GM12878 (cell line): Measurements from ENCODE around the gene FTO. TPM values are rescaled to one million over a fixed set of nuclear protein-coding genes. Genes with fewer than 3 reads are reported as not detected.

Experiments
- ATAC-seq: fragments of 200-7000 bp; cut with Tn5 transposase; 3 replicates; pipeline ENCODE4 v1.9.1; 2020; ENCODE audit warnings: mild to moderate bottlenecking, moderate library complexity
- BruUV-seq: library from RNA; stranded (reverse); fragments of 400-500 nt; replicated peaks from 2 replicates; lab custom pipeline; 2021; lab: Mats Ljungman, UMichigan
- CTCF ChIA-PET: fragments of 300-600 bp; sonication (Branson Sonifier 250); formaldehyde crosslinking; extraction: SDS; loops from one replicate; lab custom pipeline; 2021; ENCODE audit warnings: inconsistent platforms; lab: Yijun Ruan, JAX
- POLR2A ChIA-PET: fragments of 350-600 bp; formaldehyde crosslinking; extraction: SDS; loops from one replicate; lab custom pipeline; 2021; ENCODE audit warnings: inconsistent platforms; lab: Charles Lee
- RAD21 ChIA-PET: fragments of 300-600 bp; sonication (Branson Sonifier 250); formaldehyde crosslinking; loops from one replicate; lab custom pipeline; 2023; ENCODE audit warnings: antibody characterized with exemption; ENCODE audit not compliant: unreplicated experiment; lab: Charles Lee
- SMC1A ChIA-PET: fragments of 300-600 bp; sonication (Branson Sonifier 250); formaldehyde crosslinking; loops from one replicate; lab custom pipeline; 2023; ENCODE audit not compliant: unreplicated experiment, uncharacterized antibody; lab: Charles Lee
- DNase-seq: peaks from one replicate; pipeline ENCODE4 v3.0.0-alpha.2; 2011; ENCODE audit warnings: low read depth, low spot score
- FAIRE-seq: peaks from 3 replicates; lab custom pipeline; 2011; peaks lifted over from hg19 to GRCh38; lab: Jason Lieb, UNC
- H2AFZ ChIP-seq: 2 replicates; pipeline ENCODE4 v1.6.0; 2011; ENCODE audit warnings: low read depth, low read length, control low read depth; ENCODE audit not compliant: control insufficient read depth
- H3K27ac ChIP-seq: 2 replicates; pipeline ENCODE4 v1.5.1; 2011; ENCODE audit warnings: control low read depth; ENCODE audit not compliant: control insufficient read depth, insufficient read depth
- H3K27me3 ChIP-seq, 2 experiments: replicated peaks in 1 of 2; 2 replicates each; pipeline versions ENCODE4 v1.6.0 to v1.6.1; 2011; ENCODE audit warnings: low read length in 1 of 2; ENCODE audit not compliant: control insufficient read depth in 2 of 2, insufficient read depth in 2 of 2
- H3K36me3 ChIP-seq, 2 experiments: 2 replicates each; pipeline ENCODE4 v1.5.1; 2011; ENCODE audit warnings: low read length in 1 of 2; ENCODE audit not compliant: control insufficient read depth in 2 of 2, insufficient read depth in 2 of 2
- H3K4me1 ChIP-seq: 2 replicates; pipeline ENCODE4 v1.6.1; 2011; ENCODE audit warnings: mild to moderate bottlenecking, low read length, moderate library complexity, mixed read lengths; ENCODE audit not compliant: control insufficient read depth, insufficient read depth
- H3K4me2 ChIP-seq: 2 replicates; pipeline ENCODE4 v1.6.0; 2011; ENCODE audit warnings: control low read depth; ENCODE audit not compliant: control insufficient read depth, insufficient read depth
- H3K4me3 ChIP-seq: fragments of 200-600 bp; sonication (generic); 2 replicates; pipeline ENCODE4 v1.5.1; 2016
- H3K79me2 ChIP-seq: 2 replicates; pipeline ENCODE4 v1.6.0; 2011; ENCODE audit warnings: low read length; ENCODE audit not compliant: control insufficient read depth, insufficient read depth
- H3K9ac ChIP-seq: 2 replicates; pipeline ENCODE4 v1.8.0; 2011; ENCODE audit warnings: low read length, control low read depth, mixed read lengths; ENCODE audit not compliant: control insufficient read depth, insufficient read depth
- H3K9me3 ChIP-seq: replicated peaks from 3 replicates; pipeline ENCODE4 v1.5.1; 2011; ENCODE audit warnings: mild to moderate bottlenecking, low read length; ENCODE audit not compliant: control insufficient read depth, insufficient read depth
- H4K20me1 ChIP-seq: 2 replicates; pipeline ENCODE4 v1.6.0; 2011; ENCODE audit not compliant: control insufficient read depth, insufficient read depth
- GABPA ChIP-seq: IDR thresholded peaks from 2 replicates; pipeline ENCODE4 v1.6.1; 2014; ENCODE audit warnings: antibody characterized with exemption, low read depth, mild to moderate bottlenecking, inconsistent platforms
- HDGF ChIP-seq: fragments of 450-650 bp; IDR thresholded peaks from 2 replicates; pipeline ENCODE4 v1.6.1; 2016; ENCODE audit warnings: antibody characterized with exemption
- IKZF2 ChIP-seq, 2 experiments: fragments of 450-650 bp; IDR thresholded peaks; 2 replicates each; pipeline ENCODE4 v1.6.1; 2017; ENCODE audit warnings: mild to moderate bottlenecking in 2 of 2, moderate library complexity in 2 of 2
- KAT2A ChIP-seq: conservative IDR thresholded peaks from 2 replicates; pipeline ENCODE4 v1.6.1; 2011; ENCODE audit warnings: low read depth, low read length; ENCODE audit not compliant: control insufficient read depth
- KLF5 ChIP-seq: fragments of 450-650 bp; IDR thresholded peaks from 2 replicates; pipeline ENCODE4 v1.6.1; 2014; ENCODE audit warnings: mild to moderate bottlenecking; ENCODE audit not compliant: partially characterized antibody
- MYC ChIP-seq: IDR thresholded peaks from 2 replicates; pipeline ENCODE4 v1.6.1; 2011; ENCODE audit warnings: mild to moderate bottlenecking, low read length, moderate library complexity, inconsistent platforms; ENCODE audit not compliant: insufficient read depth, insufficient replicate concordance, insufficient read length, severe bottlenecking
- NFYB ChIP-seq: IDR thresholded peaks from 2 replicates; pipeline ENCODE4 v1.6.1; 2011; ENCODE audit warnings: low read depth, mild to moderate bottlenecking, low read length, improper control_type of control experiment, moderate library complexity; ENCODE audit not compliant: insufficient read depth
- POLR2AphosphoS5 ChIP-seq: IDR thresholded peaks from 2 replicates; pipeline ENCODE4 v1.6.1; 2011; ENCODE audit warnings: mild to moderate bottlenecking, low read length, inconsistent platforms
- RELA ChIP-seq: fragments of 450-650 bp; IDR thresholded peaks from 2 replicates; pipeline ENCODE4 v1.8.0; 2014; ENCODE audit warnings: borderline replicate concordance; ENCODE audit not compliant: partially characterized antibody
- SMARCA5 ChIP-seq: fragments of 450-650 bp; IDR thresholded peaks from 2 replicates; pipeline ENCODE4 v1.6.1; 2017; ENCODE audit warnings: mild to moderate bottlenecking
- TCF12 ChIP-seq: IDR thresholded peaks from 2 replicates; pipeline ENCODE4 v1.6.1; 2011; ENCODE audit warnings: low read depth, mild to moderate bottlenecking, low read length
- ZBED1 ChIP-seq: IDR thresholded peaks from 2 replicates; pipeline ENCODE4 v1.6.1; 2016; ENCODE audit warnings: borderline replicate concordance
- ZNF207 ChIP-seq: fragments of 450-650 bp; IDR thresholded peaks from 2 replicates; pipeline ENCODE4 v1.6.1; 2014; ENCODE audit warnings: antibody characterized with exemption, mild to moderate bottlenecking, borderline replicate concordance
- ZNF24 ChIP-seq: fragments of 450-650 bp; IDR thresholded peaks from 2 replicates; pipeline ENCODE4 v1.6.1; 2017; ENCODE audit warnings: antibody characterized with exemption, mild to moderate bottlenecking
- WGBS: methylation state at CpG from one replicate; pipeline ENCODE4 v1.1.6; 2016; ENCODE audit warnings: low lambda C conversion rate; ENCODE audit not compliant: insufficient replicate concordance, insufficient coverage; ENCODE audit errors: missing lambda C conversion rate; 5-methylcytosine and 5-hydroxymethylcytosine counted together
- in situ Hi-C: fragments of 300-500 bp; cut with MboI; formaldehyde crosslinking; loops from 9 replicates; pipeline ENCODE4 v1.14.3; 2018; ENCODE audit warnings: mixed read lengths
- intact Hi-C: fragments of 100-400 bp; cut with micrococcal nuclease; formaldehyde crosslinking; loops from one replicate; pipeline ENCODE4 v1.14.2; 2022; ENCODE audit not compliant: unreplicated experiment
- polyA plus RNA-seq, 11 experiments: library from polyadenylated mRNA; depleted of rRNA in 4 of 11; unstranded in 6 of 11; stranded (reverse) in 5 of 11; fragments of >200 nt; fragmentation: Nextera tagmentation in 4 of 11; fragmentation: Illumina TruSeq in 1 of 11; extraction: Ambion mirVana in 4 of 11; extraction: Trizol in 1 of 11; gene quantifications; 1 replicate in 1 of 11; 2 replicates in 10 of 11; pipeline versions ENCODE4 v1.2.1 to v1.2.3, GENCODE V29; 2011 to 2016; ENCODE audit warnings: inconsistent platforms in 2 of 11, missing spikeins in 2 of 11, low read depth in 1 of 11
- total RNA-seq, 4 experiments: library from RNA; depleted of rRNA in 3 of 4; stranded (reverse); fragments of >200 nt in 3 of 4; fragmentation: Illumina TruSeq in 1 of 4; extraction: Trizol in 1 of 4; gene quantifications; 2 replicates each; pipeline versions ENCODE4 v1.2.1 to v1.2.3, GENCODE V29; 2013 to 2021
- TF ChIP-seq, protein P1 (sequence below): fragments of 450-650 bp; IDR thresholded peaks from 2 replicates; pipeline ENCODE4 v1.6.1; 2016; ENCODE audit warnings: mild to moderate bottlenecking
- TF ChIP-seq, protein P2 (sequence below): IDR thresholded peaks from 2 replicates; pipeline ENCODE4 v1.6.1; 2012; ENCODE audit warnings: mild to moderate bottlenecking, low read depth, low read length

The FTO gene
- total and polyA plus RNA-seq, 10 of the 15 experiments (the other 5 are each of a cell fraction or from before 2014, with no cell fraction given), result 20.1 to 55.0 (median 47.0) TPM

DNA sequence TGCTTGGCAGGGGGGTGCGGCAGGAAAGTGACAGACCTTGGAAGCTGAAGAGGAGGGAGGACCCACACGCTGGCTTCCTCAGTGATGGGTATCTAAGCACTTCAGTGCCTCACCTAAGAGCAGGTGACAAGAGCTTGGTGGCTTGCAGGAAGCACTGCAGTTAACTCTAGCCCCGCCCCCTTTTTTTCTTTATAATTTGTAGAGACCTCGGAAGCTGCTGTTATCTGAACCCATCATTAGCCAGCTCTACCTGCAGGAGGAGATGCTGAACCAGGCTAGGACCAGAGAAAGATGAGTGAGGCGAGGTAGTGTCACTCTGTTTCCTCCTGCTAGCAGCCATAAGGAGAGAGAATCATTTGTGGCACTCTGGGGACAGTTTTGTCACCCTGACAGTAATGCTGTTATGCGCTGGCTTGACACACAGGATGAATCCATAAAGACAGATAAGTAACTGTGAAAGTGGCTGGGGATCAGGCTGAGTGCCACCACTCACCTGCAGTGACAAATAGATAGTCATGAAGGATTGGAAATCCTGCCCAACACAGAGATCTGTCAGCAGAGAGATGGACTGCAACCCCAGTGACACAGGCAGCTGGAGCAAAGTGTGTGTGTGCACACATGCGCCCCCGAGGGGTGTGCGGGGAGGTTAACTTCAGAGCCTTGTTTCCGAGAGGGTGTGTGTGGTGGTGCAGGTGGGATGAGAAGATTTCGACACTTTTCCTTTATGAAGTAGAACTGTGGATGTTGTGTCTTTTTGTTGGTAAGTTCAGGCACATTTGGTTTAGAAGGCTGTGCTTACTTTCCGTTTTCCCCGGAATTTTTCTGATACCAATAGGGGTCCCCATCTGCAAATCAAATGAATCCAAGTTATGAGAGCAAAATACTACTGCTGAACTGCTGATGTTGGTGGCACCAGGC lies 358.7 kb downstream of the FTO start:
- in situ Hi-C loops, result no loop called here
- no TSS peak for BruUV-seq

More for the DNA sequence above, 358.7 kb downstream of the FTO start:
- POLR2A ChIA-PET, result no interaction called here
- Histone ChIP-seq H3K4me2 (no peak overlapping the region), H3K27me3 (no peaks in the 10 kb centered on the region), H3K27ac (no peak overlapping the region), H3K36me3 (no peaks in the 10 kb centered on the region), H4K20me1 (no peaks in the 10 kb centered on the region), H3K9ac (no peak overlapping the region), H2AFZ (no peak overlapping the region), H3K79me2 (no peaks in the 10 kb centered on the region), H3K4me3 (no peak overlapping the region), H3K4me1 (no peaks in the 10 kb centered on the region), H3K9me3 (no peaks in the 10 kb centered on the region)
- FAIRE-seq, result no peak
- RAD21 ChIA-PET, result no interaction called here
- no peak for ATAC-seq
- CTCF ChIA-PET, result interaction anchor here (0.5 kb wide), 1 partner anchor 81 kb away, joined by 4 read pairs; no protein-coding TSS in a partner anchor
- DNase-seq, result no peak
- intact Hi-C loops, result no loop called here
- TF ChIP-seq HDGF (no peak), ZNF207 (no peak), NFYB (no peak), GABPA (no peak), KLF5 (no peak), KAT2A (no peak), RELA (no peak), MYC (no peak), POLR2AphosphoS5 (no peak), TCF12 (no peak), ZNF24 (no peak), IKZF2 (IDR thresholded peaks at IDR 0.05) (no peak), SMARCA5 (no peak), ZBED1 (no peak)
- TF ChIP-seq, protein P1, sequence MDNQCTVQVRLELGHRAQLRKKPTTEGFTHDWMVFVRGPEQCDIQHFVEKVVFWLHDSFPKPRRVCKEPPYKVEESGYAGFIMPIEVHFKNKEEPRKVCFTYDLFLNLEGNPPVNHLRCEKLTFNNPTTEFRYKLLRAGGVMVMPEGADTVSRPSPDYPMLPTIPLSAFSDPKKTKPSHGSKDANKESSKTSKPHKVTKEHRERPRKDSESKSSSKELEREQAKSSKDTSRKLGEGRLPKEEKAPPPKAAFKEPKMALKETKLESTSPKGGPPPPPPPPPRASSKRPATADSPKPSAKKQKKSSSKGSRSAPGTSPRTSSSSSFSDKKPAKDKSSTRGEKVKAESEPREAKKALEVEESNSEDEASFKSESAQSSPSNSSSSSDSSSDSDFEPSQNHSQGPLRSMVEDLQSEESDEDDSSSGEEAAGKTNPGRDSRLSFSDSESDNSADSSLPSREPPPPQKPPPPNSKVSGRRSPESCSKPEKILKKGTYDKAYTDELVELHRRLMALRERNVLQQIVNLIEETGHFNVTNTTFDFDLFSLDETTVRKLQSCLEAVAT, result no peak
- TF ChIP-seq, protein P2, sequence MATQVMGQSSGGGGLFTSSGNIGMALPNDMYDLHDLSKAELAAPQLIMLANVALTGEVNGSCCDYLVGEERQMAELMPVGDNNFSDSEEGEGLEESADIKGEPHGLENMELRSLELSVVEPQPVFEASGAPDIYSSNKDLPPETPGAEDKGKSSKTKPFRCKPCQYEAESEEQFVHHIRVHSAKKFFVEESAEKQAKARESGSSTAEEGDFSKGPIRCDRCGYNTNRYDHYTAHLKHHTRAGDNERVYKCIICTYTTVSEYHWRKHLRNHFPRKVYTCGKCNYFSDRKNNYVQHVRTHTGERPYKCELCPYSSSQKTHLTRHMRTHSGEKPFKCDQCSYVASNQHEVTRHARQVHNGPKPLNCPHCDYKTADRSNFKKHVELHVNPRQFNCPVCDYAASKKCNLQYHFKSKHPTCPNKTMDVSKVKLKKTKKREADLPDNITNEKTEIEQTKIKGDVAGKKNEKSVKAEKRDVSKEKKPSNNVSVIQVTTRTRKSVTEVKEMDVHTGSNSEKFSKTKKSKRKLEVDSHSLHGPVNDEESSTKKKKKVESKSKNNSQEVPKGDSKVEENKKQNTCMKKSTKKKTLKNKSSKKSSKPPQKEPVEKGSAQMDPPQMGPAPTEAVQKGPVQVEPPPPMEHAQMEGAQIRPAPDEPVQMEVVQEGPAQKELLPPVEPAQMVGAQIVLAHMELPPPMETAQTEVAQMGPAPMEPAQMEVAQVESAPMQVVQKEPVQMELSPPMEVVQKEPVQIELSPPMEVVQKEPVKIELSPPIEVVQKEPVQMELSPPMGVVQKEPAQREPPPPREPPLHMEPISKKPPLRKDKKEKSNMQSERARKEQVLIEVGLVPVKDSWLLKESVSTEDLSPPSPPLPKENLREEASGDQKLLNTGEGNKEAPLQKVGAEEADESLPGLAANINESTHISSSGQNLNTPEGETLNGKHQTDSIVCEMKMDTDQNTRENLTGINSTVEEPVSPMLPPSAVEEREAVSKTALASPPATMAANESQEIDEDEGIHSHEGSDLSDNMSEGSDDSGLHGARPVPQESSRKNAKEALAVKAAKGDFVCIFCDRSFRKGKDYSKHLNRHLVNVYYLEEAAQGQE, result no peak
- WGBS, result 87% methylated on average over 13 of the region's 13 CpGs
- SMC1A ChIA-PET, result no interaction called here
